ENCODE measurements around the gene CCNA2. TPM values are rescaled to one million over a fixed set of nuclear protein-coding genes. Genes with fewer than 3 reads are reported as not detected.
A peak's percentile ranks its signal among the peaks of the same experiment; 100 is the strongest.

Gene CCNA2
- total and polyA plus RNA-seq, 8 donors, result 3.5 to 63.7 (median 30.1) TPM

GRCh38 chr4:121829511-121829910 is 5.8 kb upstream of the CCNA2 start:
- no peaks in the 10 kb centered on the region for H3K9me3 ChIP-seq
- H3K4me3 ChIP-seq, result no peak overlapping the region
- peaks cover 0 to 3% of the 10 kb centered on the region in 2 donors for H3K4me1 ChIP-seq
- ATAC-seq (no peak), DNase-seq (no peak)
- no peak for TF ChIP-seq CTCF (IDR thresholded peaks at IDR 0.05)
- peaks cover 0 to 39% of the 10 kb centered on the region in 2 donors for H3K36me3 ChIP-seq
- intact Hi-C loops (cut with DNase I), result no loop called here
- no peaks in the 10 kb centered on the region for H3K27me3 ChIP-seq
- H3K27ac ChIP-seq, result no peak overlapping the region

GRCh38 chr4:121827853-121828252 is 4.2 kb upstream of the CCNA2 start:
- Histone ChIP-seq H3K36me3 (peaks cover 0 to 39% of the 10 kb centered on the region in 2 donors), H3K9me3 (no peaks in the 10 kb centered on the region), H3K4me1 (peaks cover 0 to 13% of the 10 kb centered on the region in 2 donors), H3K27ac (no peak overlapping the region), H3K27me3 (no peaks in the 10 kb centered on the region), H3K4me3 (no peak overlapping the region)
- intact Hi-C loops (cut with DNase I), result no loop called here
- DNase-seq (no peak), ATAC-seq (no peak)
- TF ChIP-seq CTCF (IDR thresholded peaks at IDR 0.05), result no peak

- Histone ChIP-seq H3K27ac (no peak overlapping the region), H3K36me3 (peaks cover 0 to 22% of the 10 kb centered on the region in 2 donors), H3K9me3 (no peaks in the 10 kb centered on the region), H3K4me1 (peaks cover 0 to 26% of the 10 kb centered on the region in 2 donors), H3K4me3 (no peak overlapping the region), H3K27me3 (no peaks in the 10 kb centered on the region)
- no peak for TF ChIP-seq CTCF (IDR thresholded peaks at IDR 0.05)
- DNase-seq (peak in 2 of 4 donors; percentile 9 to 17), ATAC-seq (no peak)
- intact Hi-C loops (cut with DNase I), result no loop called here
Observed at GRCh38 chr4:121824950-121825349, 1.3 kb upstream of the CCNA2 start.

GRCh38 chr4:121824171-121824527 is 466 bp upstream of the CCNA2 start:
- no peak for TF ChIP-seq CTCF (IDR thresholded peaks at IDR 0.05)
- Histone ChIP-seq H3K36me3 (peaks cover 0 to 15% of the 10 kb centered on the region in 2 donors), H3K9me3 (no peaks in the 10 kb centered on the region), H3K4me1 (peaks cover 0 to 26% of the 10 kb centered on the region in 2 donors), H3K4me3 (peak overlapping the region; percentile 58 to 76), H3K27ac (peak overlapping the region; percentile 62 to 73), H3K27me3 (no peaks in the 10 kb centered on the region)
- intact Hi-C loops (cut with DNase I), result no loop called here
- DNase-seq (no peak), ATAC-seq (no peak)

- peak; percentile 1 for ATAC-seq
- Histone ChIP-seq H3K27me3 (no peaks in the 10 kb centered on the region), H3K4me3 (peak overlapping the region; percentile 58 to 76), H3K36me3 (peaks cover 0 to 16% of the 10 kb centered on the region in 2 donors), H3K9me3 (no peaks in the 10 kb centered on the region), H3K4me1 (peaks cover 0 to 26% of the 10 kb centered on the region in 2 donors), H3K27ac (no peak overlapping the region)
- TF ChIP-seq CTCF (IDR thresholded peaks at IDR 0.05), result no peak
- peak in 2 of 4 donors; percentile 17 to 35 for DNase-seq
- intact Hi-C loops (cut with DNase I), result no loop called here
Observed at GRCh38 chr4:121822796-121823504, 733 bp downstream of the CCNA2 start.
